ENCODE measurements around the gene GIMAP8. TPM values are rescaled to one million over a fixed set of nuclear protein-coding genes. Genes with fewer than 3 reads are reported as not detected.
"Not testable (repeated sequence)": the region's sequence is repeated elsewhere in the genome, so short reads cannot be mapped to it uniquely, and the experiment has no call there.

Gene GIMAP8
- total RNA-seq, 1 donor from 2014 or later, result 2.8 TPM

GRCh38 chr7:150439967-150440366 lies 10.5 kb upstream of the GIMAP8 start:
- no peak for DNase-seq

GRCh38 chr7:150441524-150441923 lies 8.9 kb upstream of the GIMAP8 start:
- no peak for DNase-seq

DNA sequence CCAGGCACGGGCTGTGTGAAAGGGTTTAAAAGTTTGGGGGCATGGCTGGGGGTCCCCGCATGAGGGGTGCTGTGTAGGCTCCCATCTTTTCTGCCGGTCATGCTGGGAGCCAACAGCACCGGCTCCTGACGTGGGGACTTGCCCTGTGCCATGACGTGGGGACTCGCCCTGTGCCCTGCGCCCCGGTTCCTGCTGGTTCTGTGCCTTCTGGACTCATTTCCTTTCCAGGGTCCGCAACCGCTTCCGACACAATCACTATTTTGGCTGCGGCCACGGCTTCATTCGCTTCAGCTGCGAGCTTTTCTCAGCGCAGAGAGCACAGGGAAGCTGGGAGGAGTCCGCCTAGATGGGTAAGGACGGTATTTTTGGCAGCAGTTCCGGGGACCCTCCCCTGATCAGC lies 7.6 kb upstream of the GIMAP8 start:
- DNase-seq, result no peak

DNA sequence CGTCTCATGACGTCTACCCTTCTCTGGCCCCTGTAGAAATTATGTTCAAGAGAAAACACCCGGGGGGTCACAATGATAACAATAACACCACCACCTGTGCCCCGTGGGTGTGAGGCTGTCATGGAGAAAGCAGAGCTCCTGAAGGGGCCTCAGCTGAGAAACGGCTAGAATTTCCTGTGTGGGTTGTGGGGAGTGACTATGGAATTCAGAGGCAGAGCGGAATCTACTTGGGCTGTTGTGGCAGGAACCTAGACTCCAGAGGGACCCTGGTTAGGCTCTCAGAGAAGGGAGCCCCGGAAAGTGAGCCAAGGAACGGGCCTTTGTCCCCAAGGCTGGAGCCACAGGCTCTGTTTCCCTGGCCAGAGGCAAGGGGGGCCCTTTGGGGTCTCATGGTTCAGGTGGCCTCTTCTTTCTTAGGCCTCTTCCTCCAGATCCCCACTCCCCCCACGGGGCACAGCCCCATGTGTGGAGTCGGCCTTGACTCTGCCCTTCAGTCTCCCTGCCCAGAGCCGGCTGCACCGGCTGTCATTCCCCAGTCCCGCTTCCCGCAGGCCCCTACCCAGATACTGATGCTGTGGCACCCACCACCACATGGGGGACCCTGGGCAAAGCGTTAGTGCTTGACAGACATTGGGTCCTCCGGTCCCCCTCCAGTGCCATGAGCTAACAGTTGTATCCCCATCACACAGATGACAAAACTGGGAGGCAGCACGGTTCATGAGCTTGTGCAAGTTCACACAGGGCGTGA lies 6.5 kb upstream of the GIMAP8 start:
- DNase-seq, result no peak

GRCh38 chr7:150444674-150445365 lies 5.6 kb upstream of the GIMAP8 start:
- DNase-seq, result no peak

DNA sequence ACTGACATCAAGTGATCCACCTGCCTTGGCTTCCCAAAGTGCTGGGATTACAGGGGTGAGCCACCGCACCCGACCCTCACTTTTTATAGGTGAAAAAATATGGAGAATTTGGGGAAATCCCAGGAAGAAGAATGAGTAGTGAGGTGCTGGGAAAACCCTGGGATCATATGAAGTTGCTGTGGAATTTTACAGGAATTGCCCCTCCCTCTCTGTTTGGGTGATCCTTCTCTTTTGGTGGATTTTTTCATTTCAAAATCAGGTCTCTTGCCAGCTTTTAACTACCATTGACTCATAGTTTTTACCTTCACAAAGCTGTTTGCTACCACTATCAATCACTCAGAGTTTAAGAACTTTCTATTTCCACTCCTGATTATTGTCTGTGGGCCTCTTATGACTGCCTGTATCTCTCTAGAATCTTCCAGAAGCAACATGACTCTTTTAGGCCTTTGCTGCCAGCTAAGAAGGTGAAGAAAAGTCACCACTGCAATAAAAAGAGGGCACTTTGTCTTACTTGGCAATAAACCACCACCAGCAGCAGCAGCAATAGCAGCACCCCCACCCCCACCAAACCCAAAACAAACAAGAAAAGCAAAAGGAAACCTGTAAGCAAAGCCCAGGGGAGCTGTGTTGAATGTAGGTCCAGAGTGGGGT lies 4.0 kb upstream of the GIMAP8 start:
- DNase-seq, result no peak

DNA sequence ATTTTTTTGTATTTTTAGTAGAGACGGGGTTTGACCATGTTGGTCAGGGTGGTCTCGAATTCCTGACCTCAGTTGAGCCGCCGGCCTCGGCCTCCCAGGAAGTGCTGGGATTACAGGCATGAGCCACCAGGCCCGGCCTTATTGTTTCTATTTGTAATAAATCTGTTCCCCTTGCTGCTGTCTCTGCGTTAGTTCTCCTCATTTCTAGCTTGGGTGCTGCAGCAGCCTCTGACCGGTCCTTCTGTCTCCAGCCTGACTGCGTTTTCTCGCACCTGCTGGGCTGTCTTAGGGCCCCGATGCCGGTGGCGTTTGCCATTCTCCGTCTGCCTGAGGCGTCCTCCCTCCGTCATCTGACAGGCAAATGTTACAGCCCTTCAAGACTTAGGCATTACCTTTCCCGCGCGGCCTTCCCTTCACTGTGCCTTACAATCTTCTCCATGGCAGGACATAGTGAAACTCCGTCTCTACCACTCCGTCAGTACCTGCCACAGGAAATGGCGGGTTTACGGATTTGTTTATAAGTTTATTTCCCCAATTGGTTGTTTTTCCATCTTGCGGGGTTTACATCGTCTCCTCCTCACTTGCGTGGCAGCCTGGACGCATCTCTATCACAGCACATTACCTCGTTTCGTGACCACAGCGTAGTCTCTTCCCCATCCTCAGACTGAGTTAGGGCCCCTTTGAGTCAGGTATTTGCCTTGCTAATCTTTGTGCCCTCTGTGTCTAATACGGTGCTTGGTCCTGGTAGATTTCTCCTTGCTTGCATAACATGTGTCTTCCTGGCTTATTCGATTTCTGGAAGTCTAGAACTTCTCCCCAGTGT lies 2.3 kb upstream of the GIMAP8 start:
- no peak for DNase-seq

DNA sequence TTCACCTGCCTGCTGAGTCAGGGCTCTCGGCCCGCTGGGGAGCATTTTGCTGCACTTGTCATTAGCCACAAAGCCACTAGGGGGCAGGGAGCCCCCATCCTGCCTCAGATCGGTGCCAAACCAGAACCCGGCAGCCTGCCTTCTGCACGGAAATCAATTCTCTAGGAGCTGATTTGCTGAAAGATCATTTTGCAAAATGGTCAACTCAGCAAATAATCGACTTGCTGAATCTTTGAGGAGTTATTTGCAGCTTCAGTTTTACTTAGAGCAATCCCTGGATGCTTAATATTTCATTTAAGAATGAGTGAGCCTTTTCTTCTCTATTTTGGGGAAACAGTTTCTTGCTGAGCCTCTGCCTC lies 1.7 kb upstream of the GIMAP8 start:
- DNase-seq, result peak; percentile 37

GRCh38 chr7:150449206-150449952 lies 1.1 kb upstream of the GIMAP8 start:
- no peak for DNase-seq

DNA sequence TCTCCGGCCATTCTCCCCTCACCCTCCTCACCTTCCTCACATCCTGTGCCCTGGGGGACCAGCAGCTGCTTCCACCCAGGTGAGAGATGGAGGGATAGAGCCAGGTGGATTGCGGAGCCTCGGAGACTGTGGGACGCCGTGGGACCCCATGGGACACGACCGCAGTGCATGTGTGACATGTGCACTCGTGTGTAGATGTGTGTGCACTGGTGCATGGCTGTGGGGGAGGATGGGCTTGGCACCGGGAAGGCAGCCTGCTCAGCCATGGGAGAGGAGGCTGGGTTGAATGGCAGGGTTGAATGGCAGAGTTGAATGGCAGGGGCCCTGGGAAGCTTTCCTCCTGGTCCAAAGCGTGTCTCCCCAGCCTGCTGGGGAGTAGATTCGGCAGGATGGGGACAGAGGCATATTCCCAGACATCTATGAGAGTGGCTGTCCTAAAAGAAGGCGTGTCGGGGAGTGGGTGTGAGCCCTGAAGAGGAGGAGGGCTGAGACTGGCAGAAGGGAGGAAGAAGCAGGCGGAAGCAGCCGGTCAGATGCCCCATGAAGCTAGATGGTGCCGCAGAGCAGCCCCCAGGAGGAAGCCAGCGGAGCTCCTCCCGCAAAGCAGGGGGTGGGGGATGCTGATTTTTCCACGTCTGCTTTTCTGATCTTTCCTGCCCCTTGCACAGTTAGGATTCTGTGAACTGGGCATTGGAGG lies 815 bp downstream of the GIMAP8 start:
- DNase-seq, result no peak

DNA sequence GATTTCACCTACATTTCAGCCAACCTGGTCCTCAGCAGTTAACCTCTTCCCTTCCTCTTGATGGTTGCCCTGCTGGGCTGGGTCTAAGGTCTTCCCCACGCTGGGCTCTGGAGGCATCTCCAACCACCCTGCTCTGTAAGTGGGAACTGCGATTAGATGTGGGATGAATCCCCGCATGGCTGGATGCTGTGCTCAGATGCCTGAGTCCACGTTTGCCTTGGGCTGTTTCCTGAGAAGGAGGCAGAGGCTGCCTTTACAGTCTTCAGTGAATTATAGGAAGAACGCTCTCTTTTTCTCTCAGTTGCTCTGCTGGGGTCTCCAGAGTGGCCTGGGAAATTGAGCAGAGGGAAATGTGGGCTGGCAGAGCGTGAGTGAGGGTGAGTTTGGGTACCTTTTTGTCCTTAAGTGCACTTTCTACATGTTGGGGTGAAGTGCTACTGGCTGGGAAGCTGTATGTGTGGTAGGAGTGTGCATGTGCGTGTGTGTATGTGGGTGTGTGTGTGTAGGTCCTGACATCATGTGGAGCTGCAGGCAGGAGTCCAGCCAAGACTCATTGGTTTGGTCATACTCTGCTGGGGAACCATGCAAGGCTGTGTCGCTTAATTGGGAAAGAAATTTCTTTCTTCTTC lies 1.5 kb downstream of the GIMAP8 start:
- DNase-seq, result no peak

- no peak for DNase-seq
These were observed 2.8 kb downstream of the GIMAP8 start for GRCh38 chr7:150453181-150453580.

- DNase-seq, result no peak
These were observed 3.5 kb downstream of the GIMAP8 start for GRCh38 chr7:150453892-150454291.

GRCh38 chr7:150457064-150457463 lies 6.6 kb downstream of the GIMAP8 start:
- not testable (repeated sequence) for DNase-seq

DNA sequence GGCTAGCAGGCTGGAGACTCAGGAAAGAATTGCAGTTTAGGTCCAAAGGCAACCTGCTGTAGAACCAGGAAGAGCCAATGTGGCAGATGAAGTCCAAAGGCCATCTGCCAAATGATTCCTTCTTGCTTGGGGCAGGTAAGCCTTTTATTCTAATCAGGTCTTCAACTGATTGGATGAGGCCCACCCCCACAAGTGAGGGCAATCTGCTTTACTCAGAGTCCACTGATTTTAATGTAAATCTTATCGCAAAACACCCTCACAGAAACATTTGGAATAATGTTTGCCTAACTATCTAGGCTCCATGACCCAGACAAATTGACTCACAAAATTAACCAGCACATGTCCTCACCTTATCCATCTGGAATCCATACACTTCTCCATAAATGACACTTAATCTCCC lies 7.8 kb downstream of the GIMAP8 start:
- DNase-seq, result no peak

DNA sequence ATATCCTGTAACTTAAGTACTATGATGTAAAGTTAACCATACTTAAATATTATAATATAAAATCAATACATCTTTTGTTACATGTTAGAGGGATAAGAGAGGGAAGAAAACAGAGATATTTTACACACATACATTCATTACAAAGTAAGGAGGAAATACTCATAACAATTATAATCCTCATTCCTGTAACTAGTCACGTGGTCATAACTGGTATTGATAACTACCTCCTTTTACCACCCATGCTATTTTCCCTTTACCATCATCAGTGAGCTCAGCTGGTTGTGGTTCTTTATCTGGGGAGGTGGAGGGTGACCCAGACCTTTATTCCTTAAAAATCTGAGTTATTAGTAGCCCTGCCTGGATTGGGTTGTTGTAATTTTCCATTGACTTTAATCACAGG lies 8.3 kb downstream of the GIMAP8 start:
- no peak for DNase-seq

DNA sequence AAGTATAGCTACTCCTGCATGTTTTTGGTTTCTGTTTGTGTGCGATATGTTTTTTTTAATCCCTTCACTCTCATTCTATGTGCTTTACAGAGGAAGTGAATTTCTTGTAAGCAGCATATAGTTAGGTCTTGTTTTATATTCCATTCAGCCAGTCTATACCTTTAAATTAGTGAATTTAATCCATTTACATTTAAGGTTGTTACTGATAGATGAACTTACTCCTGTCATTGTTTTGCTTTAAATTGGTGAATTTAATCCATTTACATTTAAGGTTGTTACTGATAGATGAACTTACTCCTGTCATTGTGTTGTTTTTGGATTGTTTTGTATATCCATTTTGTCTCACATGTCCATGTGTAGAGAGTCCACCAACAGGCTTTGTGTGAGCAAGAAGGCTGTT lies 11.1 kb downstream of the GIMAP8 start:
- DNase-seq, result no peak

- DNase-seq, result no peak
These were observed 12.0 kb downstream of the GIMAP8 start for GRCh38 chr7:150462413-150462812.

- no peak for DNase-seq
These were observed 13.0 kb downstream of the GIMAP8 start for GRCh38 chr7:150463461-150463860.

DNA sequence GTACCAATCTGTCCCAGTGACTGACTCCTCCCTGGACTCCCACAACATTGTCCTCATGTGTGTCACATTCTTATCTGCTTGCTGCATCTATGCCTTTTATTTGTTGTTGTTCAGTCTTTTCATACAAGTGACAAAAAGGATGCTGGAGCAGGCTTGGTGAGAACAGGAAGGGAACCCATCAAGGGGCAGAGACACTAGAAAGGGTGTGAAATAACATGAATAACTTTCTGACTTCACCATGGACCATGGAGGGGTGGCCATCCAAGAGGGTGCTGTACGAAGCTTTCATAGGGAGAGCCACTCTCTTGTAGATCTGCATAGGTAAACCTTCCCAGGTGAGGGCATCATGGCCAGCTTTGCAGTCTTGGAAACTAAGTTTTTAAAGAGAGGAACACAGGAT lies 14.5 kb downstream of the GIMAP8 start:
- DNase-seq, result no peak

DNA sequence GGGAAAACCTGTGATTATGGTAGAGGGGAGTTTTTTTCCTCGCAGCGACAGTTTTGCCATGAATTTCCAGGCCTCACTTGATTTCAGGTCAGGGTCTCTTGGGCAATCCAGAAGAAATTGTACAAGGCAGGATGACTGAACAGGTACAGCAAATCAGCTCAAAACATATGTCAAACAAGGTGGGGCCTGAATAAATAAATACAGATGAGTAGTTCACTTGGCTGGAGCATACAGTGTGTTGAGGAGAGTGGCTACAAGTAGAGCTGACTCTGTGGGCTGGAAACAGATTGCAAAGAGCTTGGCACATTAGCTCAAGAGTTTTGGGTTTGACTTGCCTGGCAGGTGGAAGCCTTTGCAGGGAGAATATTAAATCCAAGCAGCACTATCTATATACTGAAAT lies 15.0 kb downstream of the GIMAP8 start:
- DNase-seq, result no peak
